SJCRH30 (cell line): ENCODE measurements around the gene LEPR. TPM values are rescaled to one million over a fixed set of nuclear protein-coding genes. Genes with fewer than 3 reads are reported as not detected.
"Not testable (repeated sequence)": the region's sequence is repeated elsewhere in the genome, so short reads cannot be mapped to it uniquely, and the experiment has no call there.

Experiments used
- DNase-seq, 2 experiments: peaks; one replicate each; pipeline ENCODE4 v3.0.0-alpha.2; 2015 to 2020
- H3K27ac ChIP-seq: fragments of 250-450 bp; sonication (Bioruptor Pico); 2 replicates; pipeline ENCODE4 v1.5.1; 2020; ENCODE audit warnings: mild to moderate bottlenecking, moderate library complexity
- H3K27me3 ChIP-seq: fragments of 250-450 bp; sonication (Bioruptor Pico); 2 replicates; pipeline ENCODE4 v1.5.1; 2020; ENCODE audit warnings: mild to moderate bottlenecking, moderate library complexity
- H3K36me3 ChIP-seq: fragments of 250-450 bp; sonication (Bioruptor Pico); 2 replicates; pipeline ENCODE4 v1.5.1; 2020; ENCODE audit warnings: mild to moderate bottlenecking, moderate library complexity
- H3K4me1 ChIP-seq: fragments of 250-450 bp; sonication (Bioruptor Pico); 2 replicates; pipeline ENCODE4 v1.5.1; 2020; ENCODE audit warnings: mild to moderate bottlenecking, moderate library complexity
- H3K4me3 ChIP-seq: fragments of 250-450 bp; sonication (Bioruptor Pico); 2 replicates; pipeline ENCODE4 v1.5.1; 2020; ENCODE audit warnings: mild to moderate bottlenecking, moderate library complexity
- H3K9me3 ChIP-seq: fragments of 250-450 bp; sonication (Bioruptor Pico); replicated peaks from 2 replicates; pipeline ENCODE4 v1.5.1; 2020; ENCODE audit warnings: mild to moderate bottlenecking, moderate library complexity
- total RNA-seq: library from RNA; depleted of rRNA; stranded (reverse); fragments of >200 nt; shearing (Covaris generic); gene quantifications from 2 replicates; pipeline ENCODE4 v1.2.3, GENCODE V29; 2014

Gene LEPR
- total RNA-seq, 1 experiment from 2014 or later = 1.2 TPM

DNA sequence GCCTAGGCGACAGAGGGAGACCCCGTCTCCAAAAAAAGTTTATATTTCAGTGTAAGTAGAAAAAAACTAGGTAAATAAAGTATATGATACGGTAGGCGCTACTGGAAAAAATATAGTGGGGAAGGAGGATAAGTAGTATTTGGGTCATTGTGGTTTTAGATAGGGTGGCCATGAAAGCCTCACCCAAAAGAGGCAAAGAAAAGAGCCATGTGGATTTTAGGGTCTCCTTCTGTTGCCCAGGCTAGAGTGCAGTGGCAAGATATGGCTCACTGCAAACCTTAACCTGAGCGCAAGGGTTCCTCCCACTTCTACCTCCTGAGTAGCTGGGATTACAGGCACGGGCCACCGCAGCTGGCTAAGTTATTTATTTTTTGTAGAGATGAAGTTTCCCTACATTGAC is 17.1 kb downstream of the LEPR start:
- DNase-seq = no peak
- Histone ChIP-seq H3K4me1 (no peaks in the 10 kb centered on the region), H3K9me3 (no peaks in the 10 kb centered on the region; the same call in 1 of the 2 replicates), H3K4me3 (no peak overlapping the region), H3K27ac (no peak overlapping the region), H3K27me3 (no peaks in the 10 kb centered on the region), H3K36me3 (no peaks in the 10 kb centered on the region; the same call in 1 of the 2 replicates)

DNA sequence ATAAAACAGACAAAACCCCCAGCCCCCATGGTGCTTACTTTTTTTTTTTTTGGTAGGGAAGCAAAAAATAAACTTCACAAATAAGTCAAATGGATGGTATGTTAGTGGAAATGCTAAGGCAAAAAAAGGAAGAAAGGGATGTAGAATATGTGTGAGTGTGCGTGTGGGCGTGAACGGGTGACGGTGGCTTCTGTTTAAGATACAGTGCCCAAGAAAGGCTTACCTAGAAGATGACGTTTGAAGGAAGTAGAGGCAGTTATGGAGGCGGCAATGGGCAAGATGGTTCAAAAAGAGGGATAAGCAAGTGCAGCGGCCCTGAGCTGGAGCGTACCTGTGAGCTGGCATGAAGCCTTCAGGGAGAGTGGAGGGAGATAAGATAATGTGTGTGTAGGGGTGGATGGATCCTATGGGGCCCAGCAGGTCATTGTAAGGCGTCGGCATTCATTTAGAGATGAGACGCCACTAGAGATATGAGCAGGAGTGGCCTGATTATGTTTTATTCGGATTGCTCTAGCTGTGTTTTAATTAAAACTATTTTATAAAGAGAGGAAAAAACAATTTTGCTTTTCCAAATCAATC is 19.9 kb downstream of the LEPR start:
- Histone ChIP-seq H3K4me1 (no peaks in the 10 kb centered on the region), H3K36me3 (no peaks in the 10 kb centered on the region; the same call in 1 of the 2 replicates), H3K27me3 (no peaks in the 10 kb centered on the region), H3K9me3 (no peaks in the 10 kb centered on the region; the same call in 1 of the 2 replicates), H3K27ac (no peak overlapping the region), H3K4me3 (no peak overlapping the region)
- no peak for DNase-seq

DNA sequence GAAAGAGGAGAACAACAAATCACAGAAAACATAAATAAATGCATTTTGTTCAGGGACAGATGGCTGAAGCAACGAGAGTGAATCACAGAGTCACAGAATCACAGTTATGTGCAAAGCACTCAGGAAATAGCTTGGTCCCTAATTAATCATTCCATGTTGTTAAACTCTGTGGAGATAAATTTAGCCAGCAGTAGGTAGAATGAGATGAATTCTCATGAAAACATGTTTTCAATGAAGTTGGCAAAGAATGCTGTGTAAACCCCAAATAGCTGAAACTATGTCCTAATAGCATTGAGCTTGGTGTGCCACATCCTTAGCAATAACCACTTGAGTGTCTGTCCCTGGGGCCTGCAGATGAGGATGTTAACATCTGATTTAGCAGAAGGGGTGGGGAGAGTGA is 20.4 kb downstream of the LEPR start:
- Histone ChIP-seq H3K4me1 (no peaks in the 10 kb centered on the region), H3K27me3 (no peaks in the 10 kb centered on the region), H3K4me3 (no peak overlapping the region), H3K9me3 (no peaks in the 10 kb centered on the region; the same call in 1 of the 2 replicates), H3K36me3 (no peaks in the 10 kb centered on the region), H3K27ac (no peak overlapping the region)
- DNase-seq = no peak

DNA sequence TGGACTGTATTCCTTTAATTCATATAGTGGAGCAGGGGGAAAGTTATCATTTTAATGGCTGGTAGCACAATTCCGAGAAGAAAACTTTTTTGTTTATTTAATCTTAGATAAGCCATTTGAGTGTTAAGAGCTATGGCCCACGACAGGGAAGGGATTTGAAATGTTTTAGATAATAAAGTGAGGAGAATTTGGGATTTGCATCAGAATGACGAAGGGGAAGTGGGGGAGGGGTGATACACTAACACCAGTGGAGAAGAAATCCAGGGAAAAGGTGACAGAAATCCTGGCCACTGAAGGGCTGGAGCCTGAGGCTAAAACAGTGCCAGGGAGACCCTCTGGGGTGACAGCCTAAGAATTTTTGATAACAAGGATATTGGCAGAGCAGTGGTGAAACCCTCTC is 21.0 kb downstream of the LEPR start:
- Histone ChIP-seq H3K36me3 (no peaks in the 10 kb centered on the region), H3K27ac (no peak overlapping the region), H3K9me3 (no peaks in the 10 kb centered on the region; the same call in 1 of the 2 replicates), H3K4me3 (no peak overlapping the region), H3K4me1 (no peaks in the 10 kb centered on the region), H3K27me3 (no peaks in the 10 kb centered on the region)
- DNase-seq = no peak

DNA sequence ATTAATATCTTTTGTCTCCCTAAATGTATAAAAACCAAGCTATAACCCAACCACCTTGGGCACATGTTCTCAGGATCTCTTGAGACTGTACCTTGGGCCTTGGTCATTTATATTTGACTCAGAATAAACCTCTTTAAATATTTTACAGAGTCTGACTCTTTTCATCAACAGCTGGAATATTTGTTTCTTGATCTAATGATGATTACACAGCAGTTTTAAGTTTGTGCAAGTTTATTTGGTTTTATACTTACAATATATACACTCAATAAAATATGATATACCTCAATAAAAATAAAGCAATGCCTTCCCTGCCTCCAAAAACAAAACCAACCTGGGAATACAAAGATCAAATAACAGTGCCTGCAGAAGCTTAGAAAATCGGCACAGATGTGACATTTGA is 22.0 kb downstream of the LEPR start:
- Histone ChIP-seq H3K9me3 (no peaks in the 10 kb centered on the region; the same call in 1 of the 2 replicates), H3K27me3 (no peaks in the 10 kb centered on the region), H3K4me3 (no peak overlapping the region), H3K27ac (no peak overlapping the region), H3K36me3 (no peaks in the 10 kb centered on the region), H3K4me1 (no peaks in the 10 kb centered on the region)
- no peak for DNase-seq

DNA sequence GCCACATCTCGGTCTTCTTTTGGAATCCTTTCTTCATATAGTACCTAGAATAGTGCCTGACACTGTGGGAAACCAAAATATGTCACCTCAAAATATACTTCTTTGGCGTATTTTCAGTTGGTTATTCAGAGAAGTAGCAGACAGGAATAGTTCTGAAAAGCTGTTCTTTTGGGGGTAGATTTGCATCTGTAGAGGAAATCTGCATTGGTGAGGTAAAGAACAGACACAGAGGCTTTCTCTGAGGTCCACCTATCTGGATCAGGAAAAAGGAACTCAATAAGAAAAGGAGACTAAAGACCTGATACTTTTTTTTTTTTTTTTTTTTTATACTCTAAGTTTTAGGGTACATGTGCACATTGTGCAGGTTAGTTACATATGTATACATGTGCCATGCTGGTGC is 23.2 kb downstream of the LEPR start:
- Histone ChIP-seq H3K27ac (no peak overlapping the region), H3K36me3 (no peaks in the 10 kb centered on the region), H3K4me3 (no peak overlapping the region), H3K27me3 (no peaks in the 10 kb centered on the region), H3K9me3 (no peaks in the 10 kb centered on the region; the same call in 1 of the 2 replicates), H3K4me1 (no peaks in the 10 kb centered on the region)
- DNase-seq = no peak

DNA sequence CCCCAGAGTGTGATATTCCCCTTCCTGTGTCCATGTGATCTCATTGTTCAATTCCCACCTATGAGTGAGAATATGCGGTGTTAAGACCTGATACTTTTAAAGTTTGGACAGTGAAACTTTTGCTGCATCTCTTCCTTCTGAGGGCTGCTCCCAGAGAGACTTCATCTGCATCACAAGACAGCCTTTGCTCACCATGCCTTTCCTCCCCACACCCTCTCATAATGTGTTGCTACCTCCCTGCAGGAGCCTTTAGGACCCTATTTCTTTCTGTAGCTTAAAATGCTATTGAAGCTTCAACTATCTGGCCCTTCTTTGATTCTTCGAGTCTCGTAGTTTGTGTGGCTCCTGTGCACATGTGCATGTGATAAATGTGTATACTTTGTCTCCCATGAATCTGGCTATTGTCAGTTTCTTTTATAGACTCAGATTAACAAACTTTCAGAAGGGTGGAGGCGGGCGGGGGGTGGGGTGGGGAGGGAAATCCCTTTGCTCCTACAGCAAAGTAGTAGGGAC is 23.7 kb downstream of the LEPR start:
- H3K9me3 ChIP-seq = no peaks in the 10 kb centered on the region; the same call in 1 of the 2 replicates
- H3K4me1 ChIP-seq = no peaks in the 10 kb centered on the region
- no peaks in the 10 kb centered on the region for H3K36me3 ChIP-seq
- H3K27ac ChIP-seq = no peak overlapping the region
- no peaks in the 10 kb centered on the region for H3K27me3 ChIP-seq
- H3K4me3 ChIP-seq = no peak overlapping the region
- no peak for DNase-seq

DNA sequence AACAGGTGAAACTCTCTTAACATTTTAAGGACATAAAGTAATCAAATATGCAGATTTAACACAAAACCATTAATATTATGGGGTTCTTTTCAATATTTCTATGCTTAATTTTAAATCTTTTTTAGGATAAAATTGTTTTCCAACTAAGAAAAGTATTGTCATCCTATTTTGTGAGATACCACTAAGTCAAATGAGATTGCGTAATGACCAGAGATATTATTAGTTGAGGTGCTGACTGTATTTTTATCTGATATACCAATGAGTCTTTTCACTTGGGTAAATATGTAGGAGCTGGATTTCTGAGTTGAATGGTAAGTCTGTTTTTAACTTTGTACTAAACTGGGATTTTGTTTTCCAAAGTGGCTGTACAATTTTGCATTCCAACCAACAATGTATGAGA is 25.4 kb downstream of the LEPR start:
- no peaks in the 10 kb centered on the region for H3K27me3 ChIP-seq
- no peaks in the 10 kb centered on the region for H3K36me3 ChIP-seq
- no peak for DNase-seq
- H3K4me3 ChIP-seq = no peak overlapping the region
- H3K9me3 ChIP-seq = no peaks in the 10 kb centered on the region; the same call in 1 of the 2 replicates
- H3K4me1 ChIP-seq = no peaks in the 10 kb centered on the region
- H3K27ac ChIP-seq = no peak overlapping the region

DNA sequence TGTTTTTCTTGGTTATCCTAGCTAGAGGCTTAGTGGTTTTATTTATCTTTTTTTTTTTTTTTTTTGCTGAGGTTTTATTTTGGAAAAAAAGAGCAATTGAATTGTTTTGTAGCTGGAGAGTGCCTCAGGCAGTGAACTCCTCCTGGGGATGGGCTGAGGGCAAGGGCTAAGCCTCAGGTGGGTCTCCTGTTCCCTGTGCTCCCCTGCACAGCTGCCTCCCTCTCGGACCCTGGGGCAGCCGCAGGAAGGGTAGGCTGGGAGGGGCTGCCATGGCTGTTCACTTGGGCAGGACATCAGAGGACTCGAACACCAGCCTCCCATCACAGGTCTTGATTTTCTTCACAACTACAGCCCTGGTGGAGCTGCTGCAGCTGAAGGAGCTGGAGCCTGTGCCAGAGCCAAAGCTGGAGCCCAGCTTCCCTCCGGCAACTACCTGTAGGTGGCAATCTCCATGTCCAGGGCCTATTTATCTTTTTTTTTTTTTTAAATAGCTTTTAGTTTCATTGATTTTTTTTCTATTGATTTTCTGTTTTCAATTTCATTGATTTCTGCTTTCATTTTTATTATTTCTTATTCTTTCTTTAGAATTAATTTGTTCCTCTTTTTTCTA is 28.9 kb downstream of the LEPR start:
- DNase-seq = no peak
- no peak overlapping the region for H3K4me3 ChIP-seq
- no peak overlapping the region for H3K27ac ChIP-seq
- no peaks in the 10 kb centered on the region for H3K9me3 ChIP-seq
- H3K27me3 ChIP-seq = no peaks in the 10 kb centered on the region
- H3K4me1 ChIP-seq = no peaks in the 10 kb centered on the region
- no peaks in the 10 kb centered on the region for H3K36me3 ChIP-seq

DNA sequence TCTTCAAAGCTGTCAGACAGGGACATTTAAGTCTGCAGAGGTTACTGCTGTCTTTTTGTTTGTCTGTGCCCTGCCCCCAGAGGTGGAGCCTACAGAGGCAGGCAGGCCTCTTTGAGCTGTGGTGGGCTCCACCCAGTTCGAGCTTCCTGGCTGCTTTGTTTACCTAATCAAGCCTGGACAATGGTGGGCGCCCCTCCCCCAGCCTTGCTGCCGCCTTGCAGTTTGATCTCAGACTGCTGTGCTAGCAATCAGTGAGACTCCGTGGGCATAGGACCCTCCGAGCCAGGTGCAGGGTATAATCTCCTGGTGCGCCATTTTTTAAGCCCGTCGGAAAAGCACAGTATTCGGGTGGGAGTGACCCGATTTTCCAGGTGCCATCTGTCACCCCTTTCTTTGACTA is 35.2 kb downstream of the LEPR start:
- not testable (repeated sequence) for H3K36me3 ChIP-seq, H3K9me3 ChIP-seq, H3K4me3 ChIP-seq, H3K4me1 ChIP-seq, H3K27ac ChIP-seq, H3K27me3 ChIP-seq, DNase-seq

DNA sequence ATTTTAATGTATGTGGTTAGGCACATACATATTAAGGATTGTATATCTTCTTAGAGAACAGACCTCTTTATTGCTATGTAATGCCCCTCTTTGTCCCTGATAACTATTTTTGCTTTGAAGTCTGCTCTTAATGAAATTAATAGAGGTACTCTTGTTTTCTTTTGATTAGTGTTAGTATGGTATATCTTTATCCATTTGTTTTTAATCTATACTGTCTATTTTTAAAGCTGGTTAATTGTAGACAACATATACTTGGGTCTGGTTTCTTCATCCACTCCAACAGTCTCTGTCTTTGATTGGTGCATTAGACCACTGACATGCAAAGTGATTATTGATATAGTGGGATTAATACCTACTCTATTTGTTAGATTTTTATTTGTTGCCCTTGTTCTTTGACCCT is 36.0 kb downstream of the LEPR start:
- H3K4me1 ChIP-seq = no peaks in the 10 kb centered on the region
- no peak overlapping the region for H3K27ac ChIP-seq
- H3K36me3 ChIP-seq = no peaks in the 10 kb centered on the region
- DNase-seq = no peak
- H3K4me3 ChIP-seq = no peak overlapping the region
- no peaks in the 10 kb centered on the region for H3K27me3 ChIP-seq
- no peaks in the 10 kb centered on the region for H3K9me3 ChIP-seq

DNA sequence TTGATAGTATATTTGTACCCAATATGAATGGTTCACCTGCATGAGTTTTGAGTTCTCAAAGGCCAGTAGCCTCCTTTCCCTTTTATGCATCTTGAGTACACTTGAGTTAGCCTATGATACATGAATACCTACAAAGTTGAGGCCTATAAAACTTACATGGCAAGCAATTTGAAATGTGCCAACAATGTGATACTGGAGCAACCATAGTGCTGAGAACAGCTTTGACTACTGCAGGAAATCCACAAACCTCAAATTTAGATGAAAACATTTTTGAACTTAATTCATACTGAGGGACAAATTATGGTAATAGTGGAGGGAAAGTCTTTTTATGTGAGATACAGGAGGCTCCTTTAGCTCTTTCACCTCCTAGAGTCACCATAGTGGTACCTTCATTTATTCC is 37.4 kb downstream of the LEPR start:
- Histone ChIP-seq H3K27me3 (no peaks in the 10 kb centered on the region), H3K36me3 (no peaks in the 10 kb centered on the region), H3K27ac (no peak overlapping the region), H3K9me3 (no peaks in the 10 kb centered on the region), H3K4me3 (no peak overlapping the region), H3K4me1 (no peaks in the 10 kb centered on the region)
- DNase-seq = no peak

DNA sequence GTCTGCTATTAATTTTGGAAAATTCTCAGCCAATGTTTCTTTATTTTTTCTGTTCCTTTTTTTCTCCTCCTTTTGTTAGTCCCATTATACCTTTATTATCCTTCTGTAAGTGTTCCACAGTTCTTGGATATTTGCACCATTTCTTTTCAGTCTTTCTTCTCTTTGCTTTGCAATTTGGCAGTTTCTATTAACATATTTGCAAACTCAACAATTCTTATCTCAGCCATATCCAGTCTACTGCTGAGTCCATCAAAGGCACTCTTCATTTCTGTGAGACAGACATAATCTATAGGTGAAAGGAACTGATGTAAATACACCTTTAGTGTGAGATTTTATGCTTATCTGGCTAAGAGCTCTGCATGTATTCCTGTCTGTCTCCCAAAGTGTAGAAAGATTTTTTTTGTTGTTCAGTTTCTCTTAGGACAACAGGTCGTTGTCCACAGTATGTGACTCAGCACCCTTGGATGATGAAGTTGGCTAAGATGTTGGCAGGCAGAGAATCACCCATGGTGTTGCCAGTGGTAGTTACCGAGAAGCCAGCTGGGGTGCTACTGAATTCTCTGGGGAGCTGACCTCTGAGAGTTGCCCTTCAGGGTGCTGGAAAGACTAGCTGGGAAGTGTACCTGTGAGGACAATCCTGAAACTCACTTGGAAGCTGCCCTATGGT is 38.4 kb downstream of the LEPR start:
- H3K27me3 ChIP-seq = no peaks in the 10 kb centered on the region
- no peaks in the 10 kb centered on the region for H3K36me3 ChIP-seq
- no peak for DNase-seq
- H3K27ac ChIP-seq = no peak overlapping the region
- H3K4me3 ChIP-seq = no peak overlapping the region
- H3K9me3 ChIP-seq = no peaks in the 10 kb centered on the region
- H3K4me1 ChIP-seq = no peaks in the 10 kb centered on the region

DNA sequence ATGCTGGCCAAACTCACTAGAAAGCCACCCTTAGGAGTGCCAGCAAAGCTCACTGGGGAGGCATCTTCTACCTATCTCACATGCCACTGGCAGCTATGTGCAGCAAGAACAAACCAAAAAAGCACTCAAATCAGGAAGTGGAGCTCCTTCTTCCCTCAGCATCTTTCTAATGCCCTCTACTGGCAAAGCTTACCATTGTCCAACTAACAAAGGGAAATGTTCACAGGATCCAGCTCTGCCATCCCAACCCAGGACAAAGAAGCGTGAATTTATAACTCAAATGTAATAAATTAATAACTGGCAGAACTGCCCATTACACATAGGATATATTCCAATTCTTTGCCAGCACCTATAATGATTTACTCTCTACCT is 38.9 kb downstream of the LEPR start:
- no peak overlapping the region for H3K4me3 ChIP-seq
- peak in 1 of 2 experiments; percentile 33 for DNase-seq
- no peaks in the 10 kb centered on the region for H3K4me1 ChIP-seq
- no peaks in the 10 kb centered on the region for H3K9me3 ChIP-seq
- H3K27me3 ChIP-seq = no peaks in the 10 kb centered on the region
- no peaks in the 10 kb centered on the region for H3K36me3 ChIP-seq
- H3K27ac ChIP-seq = no peak overlapping the region

DNA sequence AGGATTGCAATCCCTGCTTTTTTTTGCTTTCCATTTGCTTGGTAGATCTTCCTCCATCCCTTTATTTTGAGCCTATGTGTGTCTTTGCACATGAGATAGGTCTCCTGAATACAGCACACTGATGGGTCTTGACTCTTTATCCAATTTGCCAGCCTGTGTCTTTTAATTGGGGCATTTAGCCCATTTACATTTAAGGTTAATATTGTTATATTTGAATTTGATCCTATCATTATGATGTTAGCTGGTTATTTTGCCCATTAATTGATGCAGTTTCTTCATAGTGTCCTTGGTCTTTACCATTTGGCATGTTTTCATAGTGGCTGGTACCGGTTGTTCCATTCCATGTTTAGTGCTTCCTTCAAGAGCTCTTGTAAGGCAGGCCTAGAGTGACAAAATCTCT is 45.4 kb downstream of the LEPR start:
- H3K27ac ChIP-seq, H3K4me3 ChIP-seq, DNase-seq, H3K36me3 ChIP-seq, H3K9me3 ChIP-seq, H3K27me3 ChIP-seq: not testable (repeated sequence)
- peaks cover 13% of the 10 kb centered on the region for H3K4me1 ChIP-seq
